HCT116 (cell line): ENCODE data around the gene FAXC.

Experiments used
- TF ChIP-seq, protein P1 (sequence below), 3 experiments: fragments of 200-600 bp in 1 of 3; sonication (generic) in 1 of 3; IDR thresholded peaks in 2 of 3; conservative IDR thresholded peaks in 1 of 3; 2 replicates each; pipeline ENCODE4 v1.5.1; 2012 to 2017; ENCODE audit warnings: low read depth in 2 of 3, low read length in 2 of 3, antibody characterized with exemption in 1 of 3, borderline replicate concordance in 1 of 3, control low read depth in 1 of 3, mild to moderate bottlenecking in 1 of 3, mixed read lengths in 1 of 3, mixed run types in 1 of 3, moderate library complexity in 1 of 3; ENCODE audit not compliant: insufficient read depth in 1 of 3
- TF ChIP-seq, protein P2 (sequence below): IDR thresholded peaks from 2 replicates; pipeline ENCODE4 v1.6.1; 2012

DNA sequence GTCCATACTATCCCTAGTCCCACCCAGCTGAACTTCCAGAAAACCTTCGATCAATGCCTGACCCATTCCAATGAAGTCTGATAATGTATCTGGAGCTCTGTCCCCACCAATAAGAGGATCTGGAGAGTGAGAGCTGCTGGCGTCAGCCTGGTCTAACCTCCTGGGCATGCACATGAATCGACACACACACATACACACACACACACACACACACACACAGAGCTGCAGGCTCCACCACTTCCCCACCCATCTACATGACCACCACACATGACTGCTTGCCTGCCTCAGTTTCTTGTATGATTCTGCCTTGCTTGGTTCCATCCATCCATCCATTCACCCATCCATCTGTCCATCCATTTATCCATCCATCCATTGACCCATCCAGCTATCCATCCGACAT, 60.8 kb downstream of the FAXC start:
- TF ChIP-seq, protein P1, sequence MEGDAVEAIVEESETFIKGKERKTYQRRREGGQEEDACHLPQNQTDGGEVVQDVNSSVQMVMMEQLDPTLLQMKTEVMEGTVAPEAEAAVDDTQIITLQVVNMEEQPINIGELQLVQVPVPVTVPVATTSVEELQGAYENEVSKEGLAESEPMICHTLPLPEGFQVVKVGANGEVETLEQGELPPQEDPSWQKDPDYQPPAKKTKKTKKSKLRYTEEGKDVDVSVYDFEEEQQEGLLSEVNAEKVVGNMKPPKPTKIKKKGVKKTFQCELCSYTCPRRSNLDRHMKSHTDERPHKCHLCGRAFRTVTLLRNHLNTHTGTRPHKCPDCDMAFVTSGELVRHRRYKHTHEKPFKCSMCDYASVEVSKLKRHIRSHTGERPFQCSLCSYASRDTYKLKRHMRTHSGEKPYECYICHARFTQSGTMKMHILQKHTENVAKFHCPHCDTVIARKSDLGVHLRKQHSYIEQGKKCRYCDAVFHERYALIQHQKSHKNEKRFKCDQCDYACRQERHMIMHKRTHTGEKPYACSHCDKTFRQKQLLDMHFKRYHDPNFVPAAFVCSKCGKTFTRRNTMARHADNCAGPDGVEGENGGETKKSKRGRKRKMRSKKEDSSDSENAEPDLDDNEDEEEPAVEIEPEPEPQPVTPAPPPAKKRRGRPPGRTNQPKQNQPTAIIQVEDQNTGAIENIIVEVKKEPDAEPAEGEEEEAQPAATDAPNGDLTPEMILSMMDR (IDR thresholded peaks at IDR 0.05 in 2 of 3, conservative IDR thresholded peaks at IDR 0.05 in 1 of 3; ENCODE audit: borderline replicate concordance in 1 of 3, insufficient read depth in 1 of 3, low read depth in 2 of 3, low read length in 2 of 3), result no peak
- TF ChIP-seq, protein P2, sequence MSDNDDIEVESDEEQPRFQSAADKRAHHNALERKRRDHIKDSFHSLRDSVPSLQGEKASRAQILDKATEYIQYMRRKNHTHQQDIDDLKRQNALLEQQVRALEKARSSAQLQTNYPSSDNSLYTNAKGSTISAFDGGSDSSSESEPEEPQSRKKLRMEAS, result no peak
